ENCODE data around the gene EZH1.
"Not testable (repeated sequence)": the region's sequence is repeated elsewhere in the genome, so short reads cannot be mapped to it uniquely, and the experiment has no call there.

Gene EZH1

DNA sequence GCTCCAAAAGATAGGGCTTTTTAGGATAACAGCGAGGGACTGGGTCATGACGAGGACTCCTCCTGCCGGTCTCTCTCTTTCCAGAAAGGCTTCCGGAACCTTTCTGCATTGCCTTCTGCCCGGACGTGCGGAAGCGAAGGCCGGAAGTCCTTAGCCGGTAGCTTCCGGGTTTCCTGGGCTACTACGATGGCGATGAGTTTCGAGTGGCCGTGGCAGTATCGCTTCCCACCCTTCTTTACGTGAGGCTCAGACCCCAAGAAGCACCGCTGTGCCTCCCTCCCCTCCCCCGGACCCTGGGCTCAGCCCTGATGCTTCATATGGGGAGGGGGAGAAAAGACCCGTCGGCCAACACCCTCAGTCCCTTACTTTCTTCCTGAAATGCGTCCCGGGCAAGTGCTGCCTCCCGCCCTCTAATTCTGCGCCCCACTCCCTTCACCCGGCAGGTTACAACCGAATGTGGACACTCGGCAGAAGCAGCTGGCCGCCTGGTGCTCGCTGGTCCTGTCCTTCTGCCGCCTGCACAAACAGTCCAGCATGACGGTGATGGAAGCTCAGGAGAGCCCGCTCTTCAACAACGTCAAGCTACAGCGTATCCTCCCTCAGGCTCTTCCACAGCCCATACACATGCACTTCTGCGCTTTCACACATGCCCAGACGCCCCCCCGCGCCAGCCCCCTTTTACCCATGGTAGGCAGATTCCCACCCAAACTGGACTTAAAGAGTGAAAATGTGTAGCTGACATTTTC lies 28.6 kb upstream of the EZH1 start, which contains the start of gene VPS25:
Gene VPS25, plus strand, starts transcription at position 160 of the 746 bp plus-strand sequence. Its CDS starts 27 bp downstream, at position 187.
- in situ Hi-C loops (cut with MboI; ENCODE audit: low sequenced_read_pairs): no loop called here

- in situ Hi-C loops (cut with MboI; ENCODE audit: low sequenced_read_pairs): no loop called here
These were observed 28.1 kb upstream of the EZH1 start for GRCh38 chr17:42772945-42773289.

DNA sequence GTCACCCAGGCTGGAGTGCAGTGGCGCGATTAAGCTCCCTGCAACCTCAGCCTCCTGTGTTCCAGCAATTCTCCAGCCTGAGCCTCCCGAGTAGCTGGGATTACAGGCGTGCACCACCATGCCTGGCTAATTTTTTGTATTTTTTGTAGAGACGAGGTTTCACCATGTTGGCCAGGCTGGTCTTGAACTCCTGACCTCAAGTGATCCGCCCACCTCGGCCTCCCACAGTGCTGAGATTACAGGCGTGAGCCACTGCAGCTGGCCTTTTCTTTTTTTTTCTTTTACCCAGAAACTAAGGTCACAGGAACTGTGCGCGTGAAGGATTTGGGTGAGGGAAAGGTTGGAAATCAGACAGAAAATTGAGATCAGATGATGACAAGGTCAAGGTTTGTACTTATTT lies 25.1 kb upstream of the EZH1 start:
- in situ Hi-C loops (cut with MboI; ENCODE audit: low sequenced_read_pairs): not testable (repeated sequence)

GRCh38 chr17:42768006-42768405 lies 23.2 kb upstream of the EZH1 start:
- in situ Hi-C loops (cut with MboI; ENCODE audit: low sequenced_read_pairs): not testable (repeated sequence)

- in situ Hi-C loops (cut with MboI; ENCODE audit: low sequenced_read_pairs): no loop called here
These were observed 22.7 kb upstream of the EZH1 start for GRCh38 chr17:42767512-42767911.

GRCh38 chr17:42766124-42766523 lies 21.3 kb upstream of the EZH1 start:
- in situ Hi-C loops (cut with MboI; ENCODE audit: low sequenced_read_pairs): no loop called here

- in situ Hi-C loops (cut with MboI; ENCODE audit: low sequenced_read_pairs): no loop called here
These were observed 16.8 kb upstream of the EZH1 start for GRCh38 chr17:42761638-42762037.

GRCh38 chr17:42760652-42761581 lies 16.1 kb upstream of the EZH1 start, which contains the start of gene RAMP2:
Gene RAMP2, plus strand, starts transcription at chr17:42761227. Its CDS starts 35 bp downstream, at chr17:42761262.
- in situ Hi-C loops (cut with MboI; ENCODE audit: low sequenced_read_pairs): no loop called here

DNA sequence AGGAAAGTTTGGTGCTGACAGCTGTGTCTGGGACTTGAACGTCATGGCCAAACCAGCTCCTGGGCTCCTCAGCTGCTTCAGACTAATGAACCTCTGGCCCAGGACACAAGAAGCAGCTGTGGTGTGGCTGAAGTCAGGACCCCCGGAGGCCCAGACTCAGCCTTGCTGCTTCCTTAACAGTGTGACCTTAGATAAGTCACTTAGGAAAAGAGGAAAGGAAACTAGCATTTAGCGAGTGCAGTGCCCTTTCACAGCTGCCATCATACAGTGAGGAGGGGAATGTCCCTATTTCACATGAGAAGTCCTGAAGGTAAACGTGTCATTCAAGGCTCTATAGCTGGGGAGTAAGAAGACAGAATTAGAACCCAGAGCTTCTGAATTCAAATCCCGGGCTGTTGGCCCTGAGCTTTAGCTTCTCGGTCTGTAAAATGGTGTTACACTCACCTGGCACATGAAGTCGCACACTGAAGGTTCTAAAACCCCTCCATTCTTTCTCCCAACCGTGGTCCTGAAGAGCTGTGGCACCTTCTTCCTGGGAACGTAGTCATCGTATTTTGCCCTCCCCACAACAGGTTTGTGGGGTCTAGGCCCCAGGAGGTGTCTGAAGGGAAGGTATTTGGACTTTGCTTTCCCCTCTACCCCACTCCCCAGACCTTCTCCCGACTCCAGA lies 15.3 kb upstream of the EZH1 start:
- in situ Hi-C loops (cut with MboI; ENCODE audit: low sequenced_read_pairs): no loop called here

- in situ Hi-C loops (cut with MboI; ENCODE audit: low sequenced_read_pairs): no loop called here
These were observed 9.9 kb upstream of the EZH1 start for GRCh38 chr17:42754782-42755181.

GRCh38 chr17:42751628-42752027 lies 6.8 kb upstream of the EZH1 start:
- in situ Hi-C loops (cut with MboI; ENCODE audit: low sequenced_read_pairs): no loop called here

GRCh38 chr17:42750739-42751344 lies 6.0 kb upstream of the EZH1 start:
- in situ Hi-C loops (cut with MboI; ENCODE audit: low sequenced_read_pairs): no loop called here

DNA sequence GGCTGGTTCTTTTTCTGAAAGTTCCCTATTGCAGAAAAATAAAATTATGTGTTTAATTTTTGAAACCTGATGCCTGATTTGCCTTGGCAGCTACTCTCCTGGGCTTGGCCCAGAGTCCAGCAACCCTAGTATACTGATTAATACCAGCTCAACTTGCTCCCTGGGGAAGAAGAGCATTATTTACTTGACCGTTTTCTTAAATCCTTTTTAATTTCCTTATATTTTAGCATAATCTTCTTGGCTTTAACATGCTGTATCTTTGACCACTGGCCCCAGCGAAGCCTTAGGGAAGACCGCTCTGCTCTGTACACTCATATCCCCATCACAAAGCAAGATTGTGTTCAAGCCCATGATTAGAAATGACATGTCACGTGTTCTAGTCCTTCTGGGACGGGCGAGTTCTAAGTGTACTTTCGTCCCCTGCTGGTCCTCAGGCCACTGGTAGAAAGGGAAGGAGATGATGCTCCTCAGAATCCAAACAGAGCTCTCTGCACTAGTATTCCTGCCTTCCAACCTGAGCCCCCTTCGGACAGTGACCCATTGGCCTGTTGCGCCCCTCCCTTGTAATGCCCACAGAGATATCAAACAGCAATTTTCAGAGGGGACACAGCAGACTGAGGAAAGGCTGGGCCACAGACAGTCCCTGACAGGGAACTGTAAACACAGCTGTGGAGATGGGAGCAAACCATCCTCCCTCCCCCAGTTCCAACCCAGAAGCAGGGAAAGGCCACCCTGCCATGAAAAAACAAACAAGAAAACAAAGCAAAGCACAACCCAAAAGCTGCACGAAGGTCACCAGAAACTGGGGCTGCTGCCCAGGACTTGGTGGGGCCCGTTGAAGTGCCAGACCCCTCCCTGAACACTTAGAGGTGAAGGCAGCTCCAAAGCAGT lies 4.3 kb upstream of the EZH1 start:
- in situ Hi-C loops (cut with MboI; ENCODE audit: low sequenced_read_pairs): no loop called here

- in situ Hi-C loops (cut with MboI; ENCODE audit: low sequenced_read_pairs): no loop called here
These were observed 3.5 kb upstream of the EZH1 start for GRCh38 chr17:42748202-42748907.

DNA sequence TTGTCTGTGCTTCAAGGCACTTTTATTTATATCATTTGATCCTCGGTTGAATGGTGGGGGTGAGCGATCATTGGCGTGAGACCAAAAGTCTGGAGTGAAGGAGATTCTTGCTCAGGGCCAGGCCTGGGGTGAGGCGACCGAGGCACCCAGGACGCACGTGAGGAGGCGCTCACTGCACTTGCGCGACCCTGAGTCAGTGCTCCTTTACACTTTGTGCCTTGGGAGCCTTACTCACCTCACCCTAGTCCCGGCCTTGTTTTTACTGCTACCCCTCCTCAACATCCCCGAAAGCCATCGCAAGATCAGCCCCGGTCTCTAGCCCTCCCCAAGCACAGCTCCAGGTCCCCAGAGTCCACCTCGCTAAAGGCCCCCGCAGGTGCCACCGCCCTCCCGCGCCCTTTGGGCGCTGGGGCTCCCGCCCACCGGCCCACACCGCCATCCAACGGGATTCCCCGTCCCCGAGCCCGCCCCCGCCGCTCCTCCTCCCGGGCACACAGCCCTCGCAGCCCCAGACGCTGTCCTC lies 496 bp downstream of the EZH1 start:
- in situ Hi-C loops (cut with MboI; ENCODE audit: low sequenced_read_pairs): no loop called here

- in situ Hi-C loops (cut with MboI; ENCODE audit: low sequenced_read_pairs): no loop called here
These were observed 1.1 kb downstream of the EZH1 start for GRCh38 chr17:42743595-42744282.

- in situ Hi-C loops (cut with MboI; ENCODE audit: low sequenced_read_pairs): not testable (repeated sequence)
These were observed 1.9 kb downstream of the EZH1 start for GRCh38 chr17:42742916-42743315.

- in situ Hi-C loops (cut with MboI; ENCODE audit: low sequenced_read_pairs): no loop called here
These were observed 4.1 kb downstream of the EZH1 start for GRCh38 chr17:42740699-42741098.
